GM12872 (cell line): ENCODE measurements around the gene ENO4.

Experiments used
- TF ChIP-seq, protein P1 (sequence below): IDR thresholded peaks from 3 replicates; pipeline ENCODE4 v1.5.1; 2011; ENCODE audit warnings: low read depth, mild to moderate bottlenecking, low read length, moderate library complexity; ENCODE audit not compliant: insufficient read depth

The ENO4 gene

DNA sequence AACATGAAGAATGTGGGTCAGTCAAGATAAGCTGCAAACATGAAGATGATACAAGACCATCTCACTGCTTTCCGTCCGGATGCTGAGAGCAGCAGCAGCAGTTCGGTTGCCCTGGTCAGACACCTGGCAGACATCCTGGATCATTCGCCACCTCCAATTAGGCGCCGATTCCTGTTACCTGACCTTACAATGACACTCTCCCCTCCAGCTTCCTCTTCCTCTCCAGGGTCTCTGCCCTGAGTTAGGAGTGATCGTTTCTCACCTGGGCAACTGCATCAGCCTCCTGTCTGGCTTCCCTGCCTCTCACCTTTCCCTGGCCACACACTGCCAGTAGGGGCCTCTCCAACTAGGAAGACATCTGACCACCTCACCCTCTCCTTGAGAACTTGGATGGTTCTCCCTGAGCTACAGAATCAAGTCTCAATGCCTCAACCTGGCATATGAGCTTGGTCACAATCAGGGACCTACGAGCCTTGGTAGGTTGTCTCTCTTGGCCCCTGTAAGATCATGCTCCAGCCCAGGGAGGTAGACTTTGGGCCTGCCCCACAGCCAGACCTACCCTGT, 31.4 kb upstream of the ENO4 start:
- TF ChIP-seq, protein P1, sequence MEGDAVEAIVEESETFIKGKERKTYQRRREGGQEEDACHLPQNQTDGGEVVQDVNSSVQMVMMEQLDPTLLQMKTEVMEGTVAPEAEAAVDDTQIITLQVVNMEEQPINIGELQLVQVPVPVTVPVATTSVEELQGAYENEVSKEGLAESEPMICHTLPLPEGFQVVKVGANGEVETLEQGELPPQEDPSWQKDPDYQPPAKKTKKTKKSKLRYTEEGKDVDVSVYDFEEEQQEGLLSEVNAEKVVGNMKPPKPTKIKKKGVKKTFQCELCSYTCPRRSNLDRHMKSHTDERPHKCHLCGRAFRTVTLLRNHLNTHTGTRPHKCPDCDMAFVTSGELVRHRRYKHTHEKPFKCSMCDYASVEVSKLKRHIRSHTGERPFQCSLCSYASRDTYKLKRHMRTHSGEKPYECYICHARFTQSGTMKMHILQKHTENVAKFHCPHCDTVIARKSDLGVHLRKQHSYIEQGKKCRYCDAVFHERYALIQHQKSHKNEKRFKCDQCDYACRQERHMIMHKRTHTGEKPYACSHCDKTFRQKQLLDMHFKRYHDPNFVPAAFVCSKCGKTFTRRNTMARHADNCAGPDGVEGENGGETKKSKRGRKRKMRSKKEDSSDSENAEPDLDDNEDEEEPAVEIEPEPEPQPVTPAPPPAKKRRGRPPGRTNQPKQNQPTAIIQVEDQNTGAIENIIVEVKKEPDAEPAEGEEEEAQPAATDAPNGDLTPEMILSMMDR = no peak

GRCh38 chr10:116819999-116820677, 29.2 kb upstream of the ENO4 start:
- TF ChIP-seq, protein P1 = no peak

DNA sequence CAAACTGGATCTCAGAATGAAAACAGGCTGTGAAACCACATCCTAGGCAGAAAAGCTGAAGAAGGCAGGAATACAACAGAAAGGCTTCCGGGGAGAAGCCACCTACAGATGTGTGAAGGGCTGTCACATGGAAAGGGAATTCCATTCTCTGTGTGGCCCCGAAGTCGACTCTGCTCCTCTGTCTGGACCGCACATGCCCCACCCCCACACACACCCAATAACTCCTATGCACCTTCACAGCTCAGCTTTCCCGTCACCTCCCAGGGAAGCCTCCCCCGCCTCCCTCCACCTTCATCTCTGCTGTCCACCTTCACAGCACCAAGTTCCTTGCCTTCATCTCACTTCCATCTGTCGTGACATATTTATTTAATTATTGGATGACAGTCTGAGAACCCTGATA, 23.4 kb upstream of the ENO4 start:
- TF ChIP-seq, protein P1 = no peak

DNA sequence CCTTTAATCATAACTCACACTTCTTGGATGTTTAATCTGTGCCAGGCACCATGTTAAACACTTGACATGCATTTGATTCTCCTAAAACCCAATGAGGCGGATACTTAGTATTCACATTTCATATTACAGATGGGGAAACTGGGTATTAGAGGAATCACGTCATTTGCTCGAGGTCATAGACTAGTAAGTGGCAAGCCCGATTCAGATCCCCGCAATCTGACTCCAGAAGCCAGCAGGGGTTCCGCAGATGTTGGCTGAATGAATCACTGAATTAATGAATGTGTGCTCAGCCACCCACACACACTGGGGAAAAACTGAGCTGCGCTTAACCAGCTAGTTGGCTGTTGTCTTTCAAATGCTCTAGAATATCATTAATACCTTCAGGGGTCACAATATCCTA, 22.5 kb upstream of the ENO4 start:
- TF ChIP-seq, protein P1 = no peak

- TF ChIP-seq, protein P1 = no peak
Observed at GRCh38 chr10:116827214-116827671, 22.1 kb upstream of the ENO4 start.

DNA sequence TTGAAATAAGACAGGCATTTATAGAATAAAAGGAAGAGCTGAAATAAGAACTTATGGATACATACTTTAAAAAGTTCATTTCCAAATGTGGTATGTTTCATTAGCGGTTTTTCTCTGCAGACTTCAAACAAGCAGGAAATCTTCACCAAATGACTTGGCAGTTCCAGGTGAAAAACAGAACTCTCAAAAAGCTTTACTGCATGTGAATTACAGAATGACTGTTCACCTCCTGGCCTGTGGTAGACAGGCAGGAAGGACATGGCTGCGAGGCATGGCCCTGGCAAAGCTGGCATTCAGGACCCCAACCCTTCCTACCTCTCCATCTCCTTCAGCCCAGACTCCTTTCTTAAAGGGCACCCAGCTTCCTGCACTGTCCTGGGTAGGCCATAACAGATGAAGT, 21.2 kb upstream of the ENO4 start:
- TF ChIP-seq, protein P1 = no peak

DNA sequence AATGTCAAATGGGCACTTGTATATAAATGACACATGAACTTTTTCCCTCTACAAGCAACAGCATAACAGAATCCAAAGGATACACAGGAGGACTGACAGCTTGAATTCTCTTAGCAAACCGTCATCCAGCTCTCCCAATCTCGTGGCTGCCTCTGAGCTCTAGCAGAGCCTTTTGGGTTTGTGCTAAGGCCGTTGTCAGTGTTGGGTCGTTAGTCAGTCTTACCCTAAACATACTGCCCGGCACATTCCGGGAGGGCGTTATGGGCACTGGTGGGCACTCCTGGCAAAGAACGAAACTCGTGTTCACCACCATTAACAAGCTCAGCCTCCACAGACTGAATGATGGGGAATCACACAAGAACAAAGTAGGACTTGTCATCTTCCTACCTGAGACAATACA, 19.6 kb upstream of the ENO4 start:
- TF ChIP-seq, protein P1 = no peak
